ENCODE results near the gene DXO.
"Not testable (repeated sequence)": the region's sequence is repeated elsewhere in the genome, so short reads cannot be mapped to it uniquely, and the experiment has no call there.

GRCh38 chr6:31989363-31989762 is 17.4 kb upstream of the DXO start:
- TF ChIP-seq TAF1 (IDR thresholded peaks at IDR 0.05; ENCODE audit: low read depth); CTCF (IDR thresholded peaks at IDR 0.05; ENCODE audit: poor library complexity, severe bottlenecking); MXI1 (conservative IDR thresholded peaks at IDR 0.05; ENCODE audit: poor library complexity, severe bottlenecking); EP300 (conservative IDR thresholded peaks at IDR 0.05; ENCODE audit: poor library complexity, severe bottlenecking); RAD21 (conservative IDR thresholded peaks at IDR 0.05); POLR2AphosphoS5 (IDR thresholded peaks at IDR 0.05); EZH2 (IDR thresholded peaks at IDR 0.05; ENCODE audit: borderline replicate concordance, insufficient read depth, low read length, poor library complexity, severe bottlenecking); REST (IDR thresholded peaks at IDR 0.05; ENCODE audit: borderline replicate concordance); SMC3 (conservative IDR thresholded peaks at IDR 0.05; ENCODE audit: poor library complexity): not testable (repeated sequence)

Data from neural cell (in vitro differentiated cells).